ENCODE measurements around the gene RNF19B. TPM values are rescaled to one million over a fixed set of nuclear protein-coding genes. Genes with fewer than 3 reads are reported as not detected.

Gene RNF19B
- total RNA-seq, 1 donor from 2014 or later = 29.7 TPM

GRCh38 chr1:32989160-32990050, 24.8 kb upstream of the RNF19B start:
- H3K4me2 ChIP-seq (ENCODE audit: low read length) = peak overlapping the region; percentile 79
- H3K27me3 Mint-ChIP-seq (ENCODE audit: low read depth, unreplicated experiment) = no peaks in the 10 kb centered on the region
- peak overlapping the region; percentile 92 for H3K27ac Mint-ChIP-seq (ENCODE audit: unreplicated experiment)
- peak overlapping the region; percentile 25 for H3K4me3 ChIP-seq (ENCODE audit: insufficient read depth, low read depth, low read length)
- DNase-seq (ENCODE audit: low read depth) = peak; percentile 98
- H3K79me2 ChIP-seq (ENCODE audit: insufficient read depth, low read length) = no peaks in the 10 kb centered on the region
- H3K9me3 Mint-ChIP-seq (ENCODE audit: unreplicated experiment) = no peaks in the 10 kb centered on the region
- no peak for FAIRE-seq
- no peak overlapping the region for H2AFZ ChIP-seq (ENCODE audit: low read depth, low read length)
- H4K20me1 ChIP-seq (ENCODE audit: insufficient read depth, low read length) = peaks cover 2% of the 10 kb centered on the region
- peak overlapping the region; percentile 95 for H3K27ac ChIP-seq (ENCODE audit: low read depth, low read length)
- H3K27me3 ChIP-seq (ENCODE audit: insufficient read depth, low read length) = no peaks in the 10 kb centered on the region
- no peaks in the 10 kb centered on the region for H3K36me3 ChIP-seq (ENCODE audit: insufficient read depth, low read length)
- peak overlapping the region; percentile 80 for H3K9ac ChIP-seq (ENCODE audit: low read length)
- peaks cover 44% of the 10 kb centered on the region for H3K4me1 ChIP-seq (ENCODE audit: insufficient read depth, low read length)
- no peaks in the 10 kb centered on the region for H3K36me3 Mint-ChIP-seq (ENCODE audit: low read depth, unreplicated experiment)
- H3K4me1 Mint-ChIP-seq (ENCODE audit: low read depth, unreplicated experiment) = peaks cover 38% of the 10 kb centered on the region
- no peaks in the 10 kb centered on the region for H3K9me3 ChIP-seq (ENCODE audit: insufficient read depth, low read depth, low read length)
- TF ChIP-seq CTCF (IDR thresholded peaks at IDR 0.05; ENCODE audit: insufficient read depth, low read depth, low read length) (no peak), EZH2 (IDR thresholded peaks at IDR 0.05; ENCODE audit: insufficient read depth, low read length) (no peak)
- peak overlapping the region; percentile 17 for H3K4me3 Mint-ChIP-seq (ENCODE audit: unreplicated experiment)

GRCh38 chr1:32988665-32989064, 24.1 kb upstream of the RNF19B start:
- H3K36me3 ChIP-seq (ENCODE audit: insufficient read depth, low read length) = no peaks in the 10 kb centered on the region
- H3K9me3 ChIP-seq (ENCODE audit: insufficient read depth, low read depth, low read length) = no peaks in the 10 kb centered on the region
- Mint-ChIP-seq H3K9me3 (ENCODE audit: unreplicated experiment) (no peaks in the 10 kb centered on the region), H3K4me1 (ENCODE audit: low read depth, unreplicated experiment) (peaks cover 38% of the 10 kb centered on the region), H3K4me3 (ENCODE audit: unreplicated experiment) (peak overlapping the region; percentile 17), H3K27me3 (ENCODE audit: low read depth, unreplicated experiment) (no peaks in the 10 kb centered on the region), H3K27ac (ENCODE audit: unreplicated experiment) (peak overlapping the region; percentile 92), H3K36me3 (ENCODE audit: low read depth, unreplicated experiment) (no peaks in the 10 kb centered on the region)
- DNase-seq (ENCODE audit: low read depth) = peak; percentile 95
- H3K27me3 ChIP-seq (ENCODE audit: insufficient read depth, low read length) = no peaks in the 10 kb centered on the region
- H3K27ac ChIP-seq (ENCODE audit: low read depth, low read length) = peak overlapping the region; percentile 95
- H3K4me1 ChIP-seq (ENCODE audit: insufficient read depth, low read length) = peaks cover 44% of the 10 kb centered on the region
- peak overlapping the region; percentile 80 for H3K9ac ChIP-seq (ENCODE audit: low read length)
- TF ChIP-seq CTCF (IDR thresholded peaks at IDR 0.05; ENCODE audit: insufficient read depth, low read depth, low read length) (no peak), EZH2 (IDR thresholded peaks at IDR 0.05; ENCODE audit: insufficient read depth, low read length) (no peak)
- peak overlapping the region; percentile 25 for H3K4me3 ChIP-seq (ENCODE audit: insufficient read depth, low read depth, low read length)
- peak overlapping the region; percentile 79 for H3K4me2 ChIP-seq (ENCODE audit: low read length)
- no peak overlapping the region for H2AFZ ChIP-seq (ENCODE audit: low read depth, low read length)
- FAIRE-seq = no peak
- H4K20me1 ChIP-seq (ENCODE audit: insufficient read depth, low read length) = peaks cover 2% of the 10 kb centered on the region
- H3K79me2 ChIP-seq (ENCODE audit: insufficient read depth, low read length) = no peaks in the 10 kb centered on the region

GRCh38 chr1:32985226-32985625, 20.6 kb upstream of the RNF19B start:
- Mint-ChIP-seq H3K9me3 (ENCODE audit: unreplicated experiment) (no peaks in the 10 kb centered on the region), H3K4me3 (ENCODE audit: unreplicated experiment) (no peak overlapping the region), H3K4me1 (ENCODE audit: low read depth, unreplicated experiment) (peaks cover 24% of the 10 kb centered on the region), H3K36me3 (ENCODE audit: low read depth, unreplicated experiment) (peaks cover 1% of the 10 kb centered on the region), H3K27ac (ENCODE audit: unreplicated experiment) (no peak overlapping the region), H3K27me3 (ENCODE audit: low read depth, unreplicated experiment) (no peaks in the 10 kb centered on the region)
- Histone ChIP-seq H3K4me3 (ENCODE audit: insufficient read depth, low read depth, low read length) (no peak overlapping the region), H3K9ac (ENCODE audit: low read length) (no peak overlapping the region), H3K4me2 (ENCODE audit: low read length) (no peak overlapping the region), H3K27ac (ENCODE audit: low read depth, low read length) (no peak overlapping the region), H3K4me1 (ENCODE audit: insufficient read depth, low read length) (peaks cover 29% of the 10 kb centered on the region), H3K36me3 (ENCODE audit: insufficient read depth, low read length) (no peaks in the 10 kb centered on the region), H3K9me3 (ENCODE audit: insufficient read depth, low read depth, low read length) (no peaks in the 10 kb centered on the region), H2AFZ (ENCODE audit: low read depth, low read length) (no peak overlapping the region), H4K20me1 (ENCODE audit: insufficient read depth, low read length) (peaks cover 2% of the 10 kb centered on the region), H3K79me2 (ENCODE audit: insufficient read depth, low read length) (no peaks in the 10 kb centered on the region), H3K27me3 (ENCODE audit: insufficient read depth, low read length) (no peaks in the 10 kb centered on the region)
- DNase-seq (ENCODE audit: low read depth) (no peak), FAIRE-seq (no peak)
- TF ChIP-seq CTCF (IDR thresholded peaks at IDR 0.05; ENCODE audit: insufficient read depth, low read depth, low read length) (no peak), EZH2 (IDR thresholded peaks at IDR 0.05; ENCODE audit: insufficient read depth, low read length) (no peak)
